HCT116 (cell line): ENCODE data around the gene FLYWCH1. TPM values are rescaled to one million over a fixed set of nuclear protein-coding genes. Genes with fewer than 3 reads are reported as not detected.

Experiments
- ATAC-seq: fragments of 200-7000 bp; cut with Tn5 transposase; 2 replicates; pipeline ENCODE4 v1.9.1; 2020; ENCODE audit warnings: mild to moderate bottlenecking, moderate library complexity
- BruUV-seq: library from RNA; stranded (reverse); fragments of 400-500 nt; replicated peaks from 2 replicates; lab custom pipeline; 2021; lab: Mats Ljungman, UMichigan
- CTCF ChIA-PET: fragments of 300-600 bp; sonication (Branson Sonifier 250); formaldehyde crosslinking; loops from one replicate; lab custom pipeline; 2021; ENCODE audit warnings: antibody characterized with exemption; lab: Charles Lee
- POLR2A ChIA-PET: fragments of 300-600, 350-600 bp; sonication (Branson Sonifier 250); formaldehyde crosslinking; loops from one replicate; lab custom pipeline; 2021; ENCODE audit warnings: antibody characterized with exemption; lab: Charles Lee
- RAD21 ChIA-PET, 2 experiments: fragments of 300-600 bp; sonication (Branson Sonifier 250); formaldehyde crosslinking; loops; one replicate each; lab custom pipeline; 2023; ENCODE audit warnings: low total read pairs in 2 of 2; ENCODE audit not compliant: uncharacterized antibody in 2 of 2, unreplicated experiment in 2 of 2, low non-redundant PET in 1 of 2; lab: Charles Lee
- DNase-seq: peaks from one replicate; pipeline ENCODE4 v3.0.0-alpha.2; 2010; ENCODE audit warnings: low read depth, low spot score
- H2AFZ ChIP-seq: fragments of 200-600 bp; shearing (Covaris generic), sonication (generic); 2 replicates; pipeline ENCODE4 v1.6.1; 2017; ENCODE audit warnings: low read depth, mixed run types, mixed read lengths, antibody characterized with exemption, low read length; ENCODE audit not compliant: poor library complexity, severe bottlenecking
- H3K27ac ChIP-seq: 2 replicates; pipeline ENCODE4 v1.5.1; 2012; ENCODE audit warnings: low read depth, low read length
- H3K27me3 ChIP-seq: fragments of 200-600 bp; sonication (generic); 2 replicates; pipeline ENCODE4 v1.6.1; 2016; ENCODE audit warnings: mixed run types, low read length, mixed read lengths; ENCODE audit not compliant: insufficient read depth
- H3K36me3 ChIP-seq, 2 experiments: fragments of 200-500 bp in 1 of 2; fragments of 200-600 bp in 1 of 2; sonication (Bioruptor generic) in 1 of 2; sonication (generic) in 1 of 2; 2 replicates each; pipeline versions ENCODE4 v1.5.1 to v1.6.1; 2014 to 2016; ENCODE audit warnings: low read length in 2 of 2, inconsistent platforms in 1 of 2, mixed read lengths in 1 of 2, mixed run types in 1 of 2; ENCODE audit not compliant: insufficient read depth in 2 of 2, control insufficient read depth in 1 of 2
- H3K4me1 ChIP-seq, 2 experiments: fragments of 200-600 bp in 1 of 2; sonication (generic) in 1 of 2; 2 replicates each; pipeline versions ENCODE4 v1.5.1 to v1.6.1; 2012 to 2017; ENCODE audit warnings: low read length in 2 of 2, inconsistent platforms in 1 of 2, mild to moderate bottlenecking in 1 of 2, mixed read lengths in 1 of 2, mixed run types in 1 of 2, moderate library complexity in 1 of 2; ENCODE audit not compliant: insufficient read depth in 2 of 2, control insufficient read depth in 1 of 2
- H3K4me2 ChIP-seq: fragments of 200-600 bp; sonication (generic); 2 replicates; pipeline ENCODE4 v1.6.1; 2017; ENCODE audit warnings: mixed run types, low read length, mixed read lengths
- H3K4me3 ChIP-seq, 2 experiments: fragments of 200-600 bp in 1 of 2; sonication (generic) in 1 of 2; replicated peaks in 1 of 2; 2 replicates each; pipeline ENCODE4 v1.5.1; 2011 to 2016; ENCODE audit warnings: low read length in 2 of 2, control low read depth in 1 of 2, low read depth in 1 of 2, mild to moderate bottlenecking in 1 of 2, mixed read lengths in 1 of 2, mixed run types in 1 of 2
- H3K79me2 ChIP-seq: fragments of 200-600 bp; sonication (generic); 2 replicates; pipeline ENCODE4 v1.6.1; 2017; ENCODE audit warnings: mild to moderate bottlenecking, mixed run types, low read length, moderate library complexity, mixed read lengths; ENCODE audit not compliant: insufficient read depth
- H3K9ac ChIP-seq: fragments of 200-600 bp; sonication (generic); 2 replicates; pipeline ENCODE4 v1.6.1; 2016; ENCODE audit warnings: low read length, mixed read lengths
- H3K9me2 ChIP-seq: fragments of 200-600 bp; sonication (generic), shearing (Covaris generic); 2 replicates; pipeline ENCODE4 v1.6.1; 2017; ENCODE audit warnings: mixed run types, mild to moderate bottlenecking, moderate library complexity; ENCODE audit not compliant: insufficient read depth
- H3K9me3 ChIP-seq, 2 experiments: fragments of 200-500 bp in 1 of 2; fragments of 200-600 bp in 1 of 2; sonication (Bioruptor generic) in 1 of 2; sonication (generic) in 1 of 2; 2 replicates each; pipeline ENCODE4 v1.6.1; 2014 to 2017; ENCODE audit warnings: low read length in 2 of 2, mixed read lengths in 2 of 2, inconsistent platforms in 1 of 2, low read depth in 1 of 2, mild to moderate bottlenecking in 1 of 2, mixed run types in 1 of 2, moderate library complexity in 1 of 2; ENCODE audit not compliant: control insufficient read depth in 1 of 2, insufficient read depth in 1 of 2
- H4K20me1 ChIP-seq: fragments of 200-600 bp; sonication (generic), shearing (Covaris generic); 2 replicates; pipeline ENCODE4 v1.6.1; 2017; ENCODE audit warnings: mixed run types, mild to moderate bottlenecking, moderate library complexity; ENCODE audit not compliant: insufficient read depth
- ATF3 ChIP-seq: IDR thresholded peaks from 2 replicates; pipeline ENCODE4 v1.6.1; 2012
- CBX3 ChIP-seq: IDR thresholded peaks from 2 replicates; pipeline ENCODE4 v1.6.1; 2012; ENCODE audit warnings: low read depth
- CEBPB ChIP-seq: IDR thresholded peaks from 2 replicates; pipeline ENCODE4 v1.6.1; 2012; ENCODE audit warnings: low read depth
- EGR1 ChIP-seq: IDR thresholded peaks from 2 replicates; pipeline ENCODE4 v1.6.1; 2012; ENCODE audit warnings: low read depth
- ELF1 ChIP-seq: IDR thresholded peaks from 2 replicates; pipeline ENCODE4 v1.6.1; 2012; ENCODE audit warnings: low read depth, borderline replicate concordance
- EZH2 ChIP-seq: fragments of 200-600 bp; sonication (generic); IDR thresholded peaks from 2 replicates; pipeline ENCODE4 v1.6.1; 2017; ENCODE audit warnings: antibody characterized with exemption, mixed run types
- EZH2phosphoT487 ChIP-seq: fragments of 200-600 bp; IDR thresholded peaks from 2 replicates; pipeline ENCODE4 v1.6.1; 2018; ENCODE audit warnings: antibody characterized with exemption, borderline replicate concordance
- FOSL1 ChIP-seq: IDR thresholded peaks from 2 replicates; pipeline ENCODE4 v1.6.1; 2012; ENCODE audit warnings: low read depth
- JUND ChIP-seq: IDR thresholded peaks from 2 replicates; pipeline ENCODE4 v1.6.1; 2012
- MAX ChIP-seq: IDR thresholded peaks from 2 replicates; pipeline ENCODE4 v1.6.1; 2012
- POLR2A ChIP-seq: IDR thresholded peaks from 2 replicates; pipeline ENCODE4 v1.7.0; 2011; ENCODE audit warnings: borderline replicate concordance; ENCODE audit not compliant: insufficient read depth, insufficient read length; ENCODE audit errors: extremely low read depth
- POLR2AphosphoS5 ChIP-seq: IDR thresholded peaks from 2 replicates; pipeline ENCODE4 v1.6.1; 2011; ENCODE audit warnings: mild to moderate bottlenecking, low read depth, low read length, moderate library complexity
- RAD21 ChIP-seq: IDR thresholded peaks from 2 replicates; pipeline ENCODE4 v1.6.1; 2012; ENCODE audit warnings: low read depth, mild to moderate bottlenecking
- REST ChIP-seq: IDR thresholded peaks from 2 replicates; pipeline ENCODE4 v1.6.1; 2012; ENCODE audit warnings: low read depth
- SP1 ChIP-seq: IDR thresholded peaks from 2 replicates; pipeline ENCODE4 v1.6.1; 2012; ENCODE audit warnings: low read depth
- SRF ChIP-seq: IDR thresholded peaks from 2 replicates; pipeline ENCODE4 v1.6.1; 2012; ENCODE audit warnings: low read depth
- TCF7L2 ChIP-seq: IDR thresholded peaks from 2 replicates; pipeline ENCODE4 v1.7.0; 2011; ENCODE audit warnings: borderline replicate concordance, inconsistent platforms; ENCODE audit not compliant: insufficient read depth, insufficient read length; ENCODE audit errors: extremely low read depth
- ZBTB33 ChIP-seq: IDR thresholded peaks from 2 replicates; pipeline ENCODE4 v1.6.1; 2011; ENCODE audit warnings: mild to moderate bottlenecking, low read length, moderate library complexity; ENCODE audit not compliant: insufficient replicate concordance; ENCODE audit errors: extremely low read depth
- ZFX ChIP-seq: fragments of 450-650 bp; IDR thresholded peaks from 2 replicates; pipeline ENCODE4 v1.6.1; 2017
- ZNF274 ChIP-seq: fragments of 200-500 bp; sonication (Bioruptor generic); IDR thresholded peaks from 2 replicates; pipeline ENCODE4 v1.6.1; 2014; ENCODE audit warnings: mild to moderate bottlenecking, low read depth, low read length, inconsistent platforms
- intact Hi-C: fragments of 100-400 bp; cut with micrococcal nuclease; formaldehyde crosslinking; loops from 2 replicates; pipeline ENCODE4 v1.10.0; 2022
- total RNA-seq: library from RNA; stranded (reverse); gene quantifications from one replicate; pipeline ENCODE4 v1.2.1, GENCODE V29; 2021; ENCODE audit not compliant: unreplicated experiment

FLYWCH1 gene
- total RNA-seq, 1 experiment from 2014 or later: 66.6 TPM

GRCh38 chr16:2929693-2930092, 18.0 kb downstream of the FLYWCH1 start:
- Histone ChIP-seq H3K9me3 (no peaks in the 10 kb centered on the region), H3K4me1 (peaks cover 0 to 11% of the 10 kb centered on the region in 2 experiments; a peak in 3 of 4 replicates), H3K79me2 (peaks cover 8% of the 10 kb centered on the region; the same call in 1 of the 2 replicates), H3K36me3 (no peaks in the 10 kb centered on the region), H4K20me1 (no peaks in the 10 kb centered on the region), H3K27ac (no peak overlapping the region), H3K4me3 (no peak overlapping the region), H3K9me2 (no peaks in the 10 kb centered on the region), H3K9ac (no peak overlapping the region), H3K4me2 (no peak overlapping the region), H2AFZ (no peak overlapping the region), H3K27me3 (no peaks in the 10 kb centered on the region)
- BruUV-seq: no TSS peak
- DNase-seq: no peak
- ChIA-PET CTCF (no interaction called here), POLR2A (no interaction called here), RAD21 (no interaction called here)
- no peak for ATAC-seq
- intact Hi-C loops: no loop called here
- no peak for TF ChIP-seq SP1
- TF ChIP-seq JUND: no peak
- TF ChIP-seq ZNF274: no peak
- no peak for TF ChIP-seq ZBTB33
- TF ChIP-seq CEBPB: no peak
- TF ChIP-seq FOSL1: no peak
- no peak for TF ChIP-seq MAX
- no peak for TF ChIP-seq RAD21
- no peak for TF ChIP-seq SRF
- no peak for TF ChIP-seq EZH2phosphoT487
- TF ChIP-seq POLR2A: no peak
- TF ChIP-seq EZH2: no peak
- no peak for TF ChIP-seq REST
- TF ChIP-seq EGR1: no peak
- no peak for TF ChIP-seq TCF7L2
- TF ChIP-seq POLR2AphosphoS5: no peak
- TF ChIP-seq ATF3: no peak
- TF ChIP-seq CBX3: no peak
- TF ChIP-seq ZFX: no peak
- TF ChIP-seq ELF1: no peak
